ENCODE results near the gene ABTB2. TPM values are rescaled to one million over a fixed set of nuclear protein-coding genes. Genes with fewer than 3 reads are reported as not detected.

ABTB2 gene
- total and polyA plus RNA-seq, 10 of the 15 experiments (the other 5 are each of a cell fraction or from before 2014, with no cell fraction given): 0.13 to 2.1 (median 0.72) TPM

- Histone ChIP-seq H4K20me1 (ENCODE audit: control insufficient read depth, insufficient read depth) (0 out of 2 replicates have a peak, but pooled peaks cover 3% of the 10 kb centered on the region), H3K79me2 (ENCODE audit: control insufficient read depth, insufficient read depth, low read length) (no peaks in the 10 kb centered on the region), H3K4me1 (ENCODE audit: control insufficient read depth, insufficient read depth, low read length) (peaks cover 6% of the 10 kb centered on the region), H3K9ac (ENCODE audit: control insufficient read depth, insufficient read depth, low read length) (no peak overlapping the region), H2AFZ (ENCODE audit: control insufficient read depth, low read depth, low read length) (peak overlapping the region; percentile 50), H3K36me3 (ENCODE audit: control insufficient read depth in 2 of 2, insufficient read depth in 2 of 2, low read length in 1 of 2) (no peaks in the 10 kb centered on the region), H3K9me3 (replicated peaks; ENCODE audit: control insufficient read depth, insufficient read depth, low read length) (no peaks in the 10 kb centered on the region), H3K4me3 (no peak overlapping the region), H3K27ac (ENCODE audit: control insufficient read depth, insufficient read depth) (peak overlapping the region; percentile 8; the same call in 1 of the 2 replicates), H3K27me3 (replicated peaks in 1 of 2; ENCODE audit: control insufficient read depth in 2 of 2, insufficient read depth in 2 of 2, low read length in 1 of 2) (no peaks in the 10 kb centered on the region), H3K4me2 (ENCODE audit: control insufficient read depth, insufficient read depth) (peak overlapping the region; percentile 47; the same call in 1 of the 2 replicates)
- in situ Hi-C loops (cut with MboI) (no loop called here), intact Hi-C loops (cut with micrococcal nuclease; ENCODE audit: unreplicated experiment) (loop anchor here (2.0 kb wide), 1 partner anchor 22 kb away; no protein-coding TSS in a partner anchor)
- ChIA-PET CTCF (interaction anchor here (1.0 kb wide), 1 partner anchor 60 kb away, joined by 3 read pairs; no protein-coding TSS in a partner anchor), RAD21 (ENCODE audit: unreplicated experiment) (interaction anchor here (1.1 to 1.2 kb wide), 2 partner anchors 22 to 37 kb away, joined by 3 to 8 read pairs; no protein-coding TSS in a partner anchor), SMC1A (ENCODE audit: uncharacterized antibody, unreplicated experiment) (interaction anchor here (0.6 to 2.1 kb wide), 7 partner anchors 16 to 77 kb away, joined by 3 to 8 read pairs (median 4); no protein-coding TSS in a partner anchor), POLR2A (interaction anchor here (0.6 to 0.7 kb wide), 3 partner anchors 35 to 529 kb away, joined by 3 read pairs; no protein-coding TSS in a partner anchor)
- TF ChIP-seq SMARCA5 (IDR thresholded peaks at IDR 0.05): no peak
- TF ChIP-seq, protein P1, sequence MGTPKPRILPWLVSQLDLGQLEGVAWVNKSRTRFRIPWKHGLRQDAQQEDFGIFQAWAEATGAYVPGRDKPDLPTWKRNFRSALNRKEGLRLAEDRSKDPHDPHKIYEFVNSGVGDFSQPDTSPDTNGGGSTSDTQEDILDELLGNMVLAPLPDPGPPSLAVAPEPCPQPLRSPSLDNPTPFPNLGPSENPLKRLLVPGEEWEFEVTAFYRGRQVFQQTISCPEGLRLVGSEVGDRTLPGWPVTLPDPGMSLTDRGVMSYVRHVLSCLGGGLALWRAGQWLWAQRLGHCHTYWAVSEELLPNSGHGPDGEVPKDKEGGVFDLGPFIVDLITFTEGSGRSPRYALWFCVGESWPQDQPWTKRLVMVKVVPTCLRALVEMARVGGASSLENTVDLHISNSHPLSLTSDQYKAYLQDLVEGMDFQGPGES (IDR thresholded peaks at IDR 0.05): no peak
- TF ChIP-seq ASH2L (IDR thresholded peaks at IDR 0.05; ENCODE audit: borderline replicate concordance, low read depth): no peak
- no peak for TF ChIP-seq LARP7 (IDR thresholded peaks at IDR 0.05)
- TF ChIP-seq POU2F2 (IDR thresholded peaks at IDR 0.05; ENCODE audit: borderline replicate concordance, low read depth, low read length): no peak
- TF ChIP-seq KAT2A (conservative IDR thresholded peaks at IDR 0.05; ENCODE audit: control insufficient read depth, low read depth, low read length): no peak
- TF ChIP-seq, protein P2, sequence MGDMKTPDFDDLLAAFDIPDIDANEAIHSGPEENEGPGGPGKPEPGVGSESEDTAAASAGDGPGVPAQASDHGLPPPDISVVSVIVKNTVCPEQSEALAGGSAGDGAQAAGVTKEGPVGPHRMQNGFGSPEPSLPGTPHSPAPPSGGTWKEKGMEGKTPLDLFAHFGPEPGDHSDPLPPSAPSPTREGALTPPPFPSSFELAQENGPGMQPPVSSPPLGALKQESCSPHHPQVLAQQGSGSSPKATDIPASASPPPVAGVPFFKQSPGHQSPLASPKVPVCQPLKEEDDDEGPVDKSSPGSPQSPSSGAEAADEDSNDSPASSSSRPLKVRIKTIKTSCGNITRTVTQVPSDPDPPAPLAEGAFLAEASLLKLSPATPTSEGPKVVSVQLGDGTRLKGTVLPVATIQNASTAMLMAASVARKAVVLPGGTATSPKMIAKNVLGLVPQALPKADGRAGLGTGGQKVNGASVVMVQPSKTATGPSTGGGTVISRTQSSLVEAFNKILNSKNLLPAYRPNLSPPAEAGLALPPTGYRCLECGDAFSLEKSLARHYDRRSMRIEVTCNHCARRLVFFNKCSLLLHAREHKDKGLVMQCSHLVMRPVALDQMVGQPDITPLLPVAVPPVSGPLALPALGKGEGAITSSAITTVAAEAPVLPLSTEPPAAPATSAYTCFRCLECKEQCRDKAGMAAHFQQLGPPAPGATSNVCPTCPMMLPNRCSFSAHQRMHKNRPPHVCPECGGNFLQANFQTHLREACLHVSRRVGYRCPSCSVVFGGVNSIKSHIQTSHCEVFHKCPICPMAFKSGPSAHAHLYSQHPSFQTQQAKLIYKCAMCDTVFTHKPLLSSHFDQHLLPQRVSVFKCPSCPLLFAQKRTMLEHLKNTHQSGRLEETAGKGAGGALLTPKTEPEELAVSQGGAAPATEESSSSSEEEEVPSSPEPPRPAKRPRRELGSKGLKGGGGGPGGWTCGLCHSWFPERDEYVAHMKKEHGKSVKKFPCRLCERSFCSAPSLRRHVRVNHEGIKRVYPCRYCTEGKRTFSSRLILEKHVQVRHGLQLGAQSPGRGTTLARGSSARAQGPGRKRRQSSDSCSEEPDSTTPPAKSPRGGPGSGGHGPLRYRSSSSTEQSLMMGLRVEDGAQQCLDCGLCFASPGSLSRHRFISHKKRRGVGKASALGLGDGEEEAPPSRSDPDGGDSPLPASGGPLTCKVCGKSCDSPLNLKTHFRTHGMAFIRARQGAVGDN (IDR thresholded peaks at IDR 0.05): no peak
- no peak for TF ChIP-seq POLR2A (IDR thresholded peaks at IDR 0.05; ENCODE audit: low read depth, low read length)
- ATAC-seq (peak; percentile 88), DNase-seq (ENCODE audit: low read depth, low spot score) (peak; percentile 32), FAIRE-seq (no peak)
- WGBS (ENCODE audit: insufficient coverage, insufficient replicate concordance, low lambda C conversion rate, missing lambda C conversion rate): 21% methylated on average over 4 of the region's 4 CpGs
- no TSS peak for BruUV-seq (replicated peaks)
These were observed 79.0 kb downstream of the ABTB2 start for GRCh38 chr11:34278693-34279297.
